GM18520 (cell line): ENCODE data around the gene MARK3.
"Not testable (repeated sequence)": the region's sequence is repeated elsewhere in the genome, so short reads cannot be mapped to it uniquely, and the experiment has no call there.

ENCODE experiments used
- ATAC-seq: cut with Tn5 transposase; IDR thresholded peaks from one replicate; pipeline ENCODE4 v1.9.1; 2021; ENCODE audit not compliant: unreplicated experiment

Gene MARK3

GRCh38 chr14:103510724-103511693, 125.8 kb downstream of the MARK3 start:
- ATAC-seq: no peak

- not testable (repeated sequence) for ATAC-seq
Measured at GRCh38 chr14:103512180-103512579, 127.0 kb downstream of the MARK3 start.

- no peak for ATAC-seq
Measured at GRCh38 chr14:103512701-103513611, 127.7 kb downstream of the MARK3 start.

GRCh38 chr14:103514596-103515421, 129.6 kb downstream of the MARK3 start:
- ATAC-seq: no peak

GRCh38 chr14:103516426-103517173, 131.4 kb downstream of the MARK3 start:
- no peak for ATAC-seq

- ATAC-seq: no peak
Measured at GRCh38 chr14:103517174-103517566, 132.0 kb downstream of the MARK3 start.

GRCh38 chr14:103517721-103518421, 132.7 kb downstream of the MARK3 start:
- no peak for ATAC-seq

- ATAC-seq: no peak
Measured at GRCh38 chr14:103518422-103519042, 133.3 kb downstream of the MARK3 start.

GRCh38 chr14:103519043-103519836, 134.0 kb downstream of the MARK3 start:
- no peak for ATAC-seq

GRCh38 chr14:103519837-103520212, 134.6 kb downstream of the MARK3 start:
- no peak for ATAC-seq

- no peak for ATAC-seq
Measured at GRCh38 chr14:103520269-103520656, 135.0 kb downstream of the MARK3 start.

- ATAC-seq: no peak
Measured at GRCh38 chr14:103520657-103521437, 135.6 kb downstream of the MARK3 start.

GRCh38 chr14:103521438-103521950, 136.3 kb downstream of the MARK3 start:
- ATAC-seq: no peak

- ATAC-seq: no peak
Measured at GRCh38 chr14:103521951-103522563, 136.8 kb downstream of the MARK3 start.

- no peak for ATAC-seq
Measured at GRCh38 chr14:103522649-103523574, 137.7 kb downstream of the MARK3 start, which contains the start of gene CKB. Gene CKB, minus strand, starts transcription at chr14:103522830. Its CDS starts 337 bp downstream, at chr14:103522493.

- ATAC-seq: no peak
Measured at GRCh38 chr14:103523575-103523954, 138.3 kb downstream of the MARK3 start.
